ENCODE results near the gene ADGRD1. TPM values are rescaled to one million over a fixed set of nuclear protein-coding genes. Genes with fewer than 3 reads are reported as not detected.

Gene ADGRD1
- total RNA-seq, 1 donor from 2014 or later, result 108 TPM

- Histone ChIP-seq H3K4me1 (peaks cover 12% of the 10 kb centered on the region), H3K36me3 (peaks cover 17% of the 10 kb centered on the region), H3K27me3 (ENCODE audit: low read depth) (no peaks in the 10 kb centered on the region), H3K27ac (no peak overlapping the region), H3K9me3 (no peaks in the 10 kb centered on the region), H3K4me3 (no peak overlapping the region)
- intact Hi-C loops (cut with DNase I), result no loop called here
- DNase-seq (no peak), ATAC-seq (no peak)
- no peak for TF ChIP-seq CTCF (IDR thresholded peaks at IDR 0.05)
Observed at GRCh38 chr12:130960058-130960457, 6.4 kb downstream of the ADGRD1 start.

DNA sequence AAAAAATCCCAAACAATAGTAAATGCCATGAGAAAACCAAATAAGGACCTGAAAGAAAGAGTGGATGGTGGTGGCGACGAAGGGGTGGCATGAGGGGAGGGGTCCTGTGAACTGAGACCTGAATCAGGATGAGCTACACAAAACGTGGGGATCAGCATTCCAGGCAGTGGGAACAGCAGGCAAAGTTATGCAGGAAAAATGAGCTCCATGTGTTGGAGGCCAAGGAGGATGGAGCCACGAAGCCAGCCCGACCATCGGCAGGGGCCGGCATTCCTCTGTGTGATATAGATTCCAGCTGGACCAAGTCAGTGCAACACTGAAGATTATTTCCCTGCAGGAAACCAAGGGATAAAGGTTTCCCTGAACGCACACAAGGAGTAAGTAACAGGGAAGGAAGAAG, 7.1 kb downstream of the ADGRD1 start:
- Histone ChIP-seq H3K9me3 (no peaks in the 10 kb centered on the region), H3K27ac (no peak overlapping the region), H3K27me3 (ENCODE audit: low read depth) (no peaks in the 10 kb centered on the region), H3K36me3 (peaks cover 17% of the 10 kb centered on the region), H3K4me3 (no peak overlapping the region), H3K4me1 (peaks cover 13% of the 10 kb centered on the region)
- DNase-seq, result no peak
- intact Hi-C loops (cut with DNase I), result no loop called here
- ATAC-seq, result no peak
- TF ChIP-seq CTCF (IDR thresholded peaks at IDR 0.05), result no peak

GRCh38 chr12:130961921-130962451, 8.3 kb downstream of the ADGRD1 start:
- no peak overlapping the region for H3K27ac ChIP-seq
- peaks cover 9% of the 10 kb centered on the region for H3K4me1 ChIP-seq
- DNase-seq (no peak), ATAC-seq (peak; percentile 31 to 45)
- no peaks in the 10 kb centered on the region for H3K9me3 ChIP-seq
- H3K27me3 ChIP-seq (ENCODE audit: low read depth), result no peaks in the 10 kb centered on the region
- H3K36me3 ChIP-seq, result peaks cover 17% of the 10 kb centered on the region
- TF ChIP-seq CTCF (IDR thresholded peaks at IDR 0.05), result no peak
- no peak overlapping the region for H3K4me3 ChIP-seq
- intact Hi-C loops (cut with DNase I), result no loop called here

- no peak overlapping the region for H3K4me3 ChIP-seq
- H3K27me3 ChIP-seq (ENCODE audit: low read depth), result no peaks in the 10 kb centered on the region
- H3K9me3 ChIP-seq, result no peaks in the 10 kb centered on the region
- H3K4me1 ChIP-seq, result peaks cover 9% of the 10 kb centered on the region
- TF ChIP-seq CTCF (IDR thresholded peaks at IDR 0.05), result no peak
- DNase-seq, result no peak
- H3K27ac ChIP-seq, result no peak overlapping the region
- H3K36me3 ChIP-seq, result peaks cover 38% of the 10 kb centered on the region
- ATAC-seq, result no peak
- intact Hi-C loops (cut with DNase I), result no loop called here
Observed at GRCh38 chr12:130965214-130965613, 11.5 kb downstream of the ADGRD1 start.

GRCh38 chr12:130965668-130966067, 12.0 kb downstream of the ADGRD1 start:
- H3K9me3 ChIP-seq, result no peaks in the 10 kb centered on the region
- no peak for ATAC-seq
- TF ChIP-seq CTCF (IDR thresholded peaks at IDR 0.05), result no peak
- H3K36me3 ChIP-seq, result peaks cover 38% of the 10 kb centered on the region
- intact Hi-C loops (cut with DNase I), result no loop called here
- H3K4me3 ChIP-seq, result no peak overlapping the region
- no peaks in the 10 kb centered on the region for H3K27me3 ChIP-seq (ENCODE audit: low read depth)
- no peak for DNase-seq
- H3K27ac ChIP-seq, result no peak overlapping the region
- H3K4me1 ChIP-seq, result peaks cover 6% of the 10 kb centered on the region

All from lower lobe of right lung (tissue), 2 donors.